GM21381 (cell line): ENCODE measurements around the gene OR7G3.

Experiments
- ATAC-seq: cut with Tn5 transposase; IDR thresholded peaks from one replicate; pipeline ENCODE4 v1.9.1; 2021; ENCODE audit warnings: mild to moderate bottlenecking, moderate library complexity; ENCODE audit not compliant: unreplicated experiment

The OR7G3 gene

DNA sequence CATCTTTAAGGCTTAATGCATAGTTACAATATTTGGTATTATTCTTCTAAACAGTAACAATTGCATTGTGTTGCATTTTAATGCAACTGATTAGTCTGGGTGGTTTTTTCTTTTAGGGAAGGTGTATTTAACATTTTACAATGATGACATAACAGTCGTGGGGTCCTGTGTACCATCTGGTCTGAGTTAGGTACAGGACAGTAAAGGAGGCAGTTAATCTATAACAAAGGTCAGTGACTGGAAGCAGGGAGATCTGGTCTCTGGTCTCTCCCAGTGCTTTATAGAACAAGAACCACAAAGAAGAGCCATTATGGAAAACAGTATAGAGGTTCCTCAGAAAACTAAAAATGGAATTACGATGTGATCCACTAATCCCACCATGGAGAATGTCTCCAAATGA, 16.8 kb downstream of the OR7G3 start:
- ATAC-seq: no peak

DNA sequence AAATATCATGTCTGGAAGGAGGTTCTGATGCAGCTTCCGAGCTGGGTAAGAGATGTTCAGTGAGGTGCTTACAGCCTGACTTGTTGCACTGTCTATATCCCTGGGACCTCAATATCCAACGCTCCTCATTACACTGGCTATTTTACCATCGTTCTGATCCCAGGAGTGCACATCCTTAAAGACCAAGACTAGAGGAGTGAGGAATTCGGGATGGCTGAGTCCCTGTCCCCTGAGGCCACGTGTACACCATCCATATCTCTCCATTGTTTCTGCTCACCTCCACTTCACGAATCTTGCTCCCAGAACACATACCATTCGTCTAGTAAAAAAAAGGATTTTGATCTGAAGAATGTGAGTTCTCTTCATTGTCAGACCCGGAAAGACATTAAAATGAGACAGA, 19.4 kb downstream of the OR7G3 start, which contains the start of gene OR7G2:
OR7G2 (minus strand) TSS at position 101 of the 400 bp plus-strand sequence. CDS start 4,232 bp downstream, outside the sequence.
- no peak for ATAC-seq

DNA sequence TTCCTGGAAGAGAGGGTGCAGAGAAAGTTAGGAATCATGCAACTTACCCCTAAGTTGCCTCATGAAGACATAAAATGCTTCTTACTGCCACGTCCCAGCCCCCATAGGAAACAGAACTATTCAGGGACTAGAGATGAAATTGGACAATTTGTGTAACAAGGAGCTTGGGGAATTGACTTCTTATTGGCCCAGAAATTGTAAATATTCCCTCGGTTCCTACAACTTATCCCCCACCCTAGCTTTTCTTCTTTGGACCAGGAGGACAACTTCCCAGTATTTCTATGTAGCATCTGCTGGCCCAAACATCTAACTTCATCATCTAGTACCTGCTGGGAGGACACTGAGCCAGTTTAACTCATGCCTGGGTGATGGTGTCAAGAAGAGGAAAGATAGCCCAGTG, 40.0 kb downstream of the OR7G3 start, which contains the start of gene OR1M1:
OR1M1 (plus strand) TSS at position 301 of the 400 bp plus-strand sequence. CDS start 6,184 bp downstream, outside the sequence.
- no peak for ATAC-seq

DNA sequence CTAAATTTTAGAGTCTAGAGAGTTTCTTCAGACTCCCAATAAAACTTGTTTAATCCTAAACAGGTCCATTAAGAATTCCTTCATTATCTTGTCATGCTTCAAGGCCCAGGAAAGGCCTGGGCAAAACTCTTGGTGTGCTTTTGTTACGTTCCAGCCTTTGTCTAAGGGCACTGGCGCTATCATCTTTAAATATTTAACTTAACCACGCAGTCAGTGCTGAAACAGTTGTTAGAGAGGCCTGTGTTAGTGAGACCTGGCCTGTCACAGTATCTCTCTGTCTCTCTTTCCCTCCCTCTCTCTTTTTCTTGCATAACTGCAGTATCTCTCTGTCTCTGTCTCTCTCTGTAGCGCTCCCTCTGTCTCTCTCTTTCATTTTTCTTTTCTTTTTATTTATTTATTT, 48.1 kb downstream of the OR7G3 start:
- ATAC-seq: no peak

DNA sequence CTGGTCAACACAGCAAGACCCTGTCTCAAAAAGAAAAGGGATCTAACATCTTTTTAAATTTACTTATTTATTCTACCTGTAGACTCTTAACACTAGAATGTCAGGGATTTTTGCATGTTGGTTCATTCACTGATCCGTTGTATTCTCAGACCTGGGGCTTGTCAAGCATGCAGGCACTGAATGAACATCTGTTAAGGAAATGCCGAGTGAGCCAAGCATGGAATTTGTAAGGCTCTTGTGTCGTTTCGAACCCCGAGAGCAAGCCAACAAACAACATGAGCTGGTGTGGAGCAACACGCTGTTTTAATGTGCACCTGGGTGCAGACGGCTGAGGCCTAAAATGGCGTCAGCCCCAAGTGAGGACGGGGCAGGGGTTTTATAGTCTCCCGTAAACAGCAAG, 49.8 kb downstream of the OR7G3 start:
- ATAC-seq: no peak
